GM19397 (cell line): ENCODE results near the gene EEF2.
"Not testable (repeated sequence)": the region's sequence is repeated elsewhere in the genome, so short reads cannot be mapped to it uniquely, and the experiment has no call there.

Source experiments
- ATAC-seq: cut with Tn5 transposase; IDR thresholded peaks from one replicate; pipeline ENCODE4 v1.9.1; 2021; ENCODE audit warnings: mild to moderate bottlenecking, moderate library complexity; ENCODE audit not compliant: unreplicated experiment

Gene EEF2

GRCh38 chr19:3970808-3971598, 14.3 kb downstream of the EEF2 start, which contains the start of gene DAPK3:
DAPK3 (minus strand) TSS chr19:3971099; CDS start chr19:3969735, 1,364 bp downstream.
- peak; percentile 93 for ATAC-seq

GRCh38 chr19:3970313-3970807, 14.9 kb downstream of the EEF2 start:
- no peak for ATAC-seq

GRCh38 chr19:3969435-3970312, 15.6 kb downstream of the EEF2 start:
- no peak for ATAC-seq

- ATAC-seq: no peak
Measured at GRCh38 chr19:3968556-3969434, 16.5 kb downstream of the EEF2 start.

- ATAC-seq: not testable (repeated sequence)
Measured at GRCh38 chr19:3967983-3968382, 17.3 kb downstream of the EEF2 start.

DNA sequence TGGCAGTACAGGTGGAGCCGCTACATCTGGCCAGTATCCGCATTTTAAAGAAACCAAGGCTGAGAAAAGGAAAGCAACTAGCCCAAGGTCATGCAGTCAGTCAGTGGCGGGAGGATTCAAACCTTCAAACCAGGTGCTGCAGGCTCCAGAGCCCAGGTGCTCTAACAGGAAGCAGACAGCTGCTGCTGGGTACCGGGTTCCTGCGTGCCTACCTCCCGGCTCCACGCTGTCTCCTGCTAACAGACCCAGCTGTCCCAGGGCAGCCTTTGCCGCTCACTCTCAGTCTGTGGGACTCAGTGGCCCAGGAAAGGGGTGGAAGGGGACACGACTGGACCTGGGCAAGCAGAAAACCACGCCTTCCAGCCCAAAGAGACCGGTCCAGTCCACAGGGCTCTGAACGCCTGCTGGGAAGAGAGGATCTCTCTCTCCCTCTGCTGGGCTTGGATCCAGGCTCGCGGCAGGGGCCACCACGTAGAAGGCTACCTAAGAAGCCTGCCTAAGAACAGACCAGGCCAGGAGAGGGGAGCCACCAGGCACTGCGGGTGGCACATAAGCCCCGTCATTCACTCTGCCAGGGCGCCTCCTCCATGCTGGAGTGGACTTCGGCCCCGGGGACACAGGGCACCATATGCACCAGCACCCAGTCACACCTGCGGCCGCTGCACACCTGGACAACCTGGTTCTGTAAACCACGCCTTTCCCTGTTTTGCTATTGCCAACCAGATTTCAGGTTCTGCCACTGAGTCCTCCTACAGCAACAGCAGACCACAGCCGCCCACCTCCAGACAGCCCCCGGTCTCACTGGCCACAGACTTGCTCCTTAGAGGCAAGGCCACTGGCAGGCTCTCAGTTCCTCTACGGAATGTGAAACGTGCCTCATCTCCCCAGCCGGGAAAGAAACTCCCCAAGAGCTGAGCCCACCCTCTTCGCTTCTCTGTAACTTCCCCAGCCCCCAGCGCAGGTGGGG, 18.9 kb downstream of the EEF2 start:
- ATAC-seq: no peak

GRCh38 chr19:3964256-3965194, 20.7 kb downstream of the EEF2 start:
- ATAC-seq: no peak

DNA sequence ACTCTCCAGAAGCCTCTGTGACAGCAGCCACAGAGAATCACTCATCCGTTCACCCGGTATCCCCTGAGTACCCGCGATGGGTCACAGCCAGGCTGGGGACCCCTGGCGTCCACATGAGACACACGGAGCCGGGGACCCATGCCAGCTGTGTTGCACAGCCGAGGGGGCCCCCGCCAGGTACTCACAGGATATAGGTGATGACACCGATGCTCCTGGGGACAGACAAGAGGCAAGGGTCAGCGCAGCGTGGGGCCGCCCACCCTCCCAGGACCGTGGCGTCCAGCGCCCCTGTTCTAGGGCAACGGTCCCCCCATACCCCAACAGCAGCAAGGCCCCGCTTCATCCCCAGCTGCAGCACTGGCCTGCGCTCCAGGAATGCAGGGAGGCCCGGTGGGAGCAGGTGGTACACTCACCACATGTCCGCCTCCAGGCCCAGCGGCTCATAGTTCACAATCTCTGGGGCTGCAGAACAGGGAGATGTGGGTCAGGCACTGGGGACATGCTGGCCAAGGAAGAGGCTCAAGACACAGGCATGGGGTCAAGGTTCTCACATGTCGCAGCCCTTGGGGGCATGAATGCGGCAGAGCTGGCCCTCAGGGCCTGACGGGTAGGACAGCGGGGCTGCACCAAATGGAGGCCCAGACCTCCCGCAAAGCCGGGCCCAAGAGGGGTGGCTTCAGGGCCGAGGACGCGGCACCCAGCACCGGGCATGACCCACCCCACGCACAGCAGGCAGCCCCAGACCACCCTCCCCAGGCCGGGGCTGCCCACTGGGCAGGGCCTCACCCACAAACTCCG, 21.6 kb downstream of the EEF2 start:
- ATAC-seq: no peak

GRCh38 chr19:3961007-3961406, 24.3 kb downstream of the EEF2 start:
- no peak for ATAC-seq

DNA sequence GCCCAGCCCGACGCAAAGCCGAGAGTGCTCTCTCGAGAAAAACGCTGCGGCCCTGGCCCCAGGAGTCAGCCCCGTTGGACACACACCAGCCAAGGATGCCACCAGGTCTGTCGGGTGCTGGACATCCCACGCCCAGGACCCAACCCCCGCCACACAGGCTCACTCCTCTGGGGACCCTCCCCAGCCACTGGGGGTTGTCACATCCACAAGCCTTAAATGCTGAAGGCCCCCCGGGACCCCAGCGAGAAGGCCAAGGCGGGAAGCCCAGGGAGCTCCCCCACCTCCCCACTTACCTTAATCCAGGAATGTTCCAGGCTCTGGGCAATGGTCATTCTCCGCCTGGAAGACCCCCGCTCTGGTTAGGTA, 25.5 kb downstream of the EEF2 start:
- ATAC-seq: no peak

GRCh38 chr19:3958836-3959765, 26.2 kb downstream of the EEF2 start:
- ATAC-seq: no peak

DNA sequence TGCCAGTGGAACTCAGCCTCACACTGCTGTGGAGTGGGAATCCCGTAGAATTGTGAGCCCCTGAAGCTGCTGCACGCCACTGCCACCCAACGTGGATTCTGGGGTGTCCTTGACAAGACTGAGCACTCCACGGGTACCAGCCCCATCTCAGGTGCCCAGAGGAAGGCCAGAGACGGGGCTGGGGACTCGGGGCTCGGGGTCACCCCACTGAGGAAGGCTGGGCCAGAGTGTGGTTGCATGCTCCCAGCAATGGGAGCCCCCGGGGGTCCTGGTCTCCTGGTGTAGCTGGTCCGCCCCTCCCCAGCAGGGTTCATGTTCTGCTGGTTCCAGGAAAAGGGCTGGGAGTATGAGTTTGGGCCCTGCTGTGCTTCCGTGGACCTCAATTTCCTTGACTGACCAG, 29.6 kb downstream of the EEF2 start:
- no peak for ATAC-seq

GRCh38 chr19:3955276-3955675, 30.0 kb downstream of the EEF2 start:
- not testable (repeated sequence) for ATAC-seq

DNA sequence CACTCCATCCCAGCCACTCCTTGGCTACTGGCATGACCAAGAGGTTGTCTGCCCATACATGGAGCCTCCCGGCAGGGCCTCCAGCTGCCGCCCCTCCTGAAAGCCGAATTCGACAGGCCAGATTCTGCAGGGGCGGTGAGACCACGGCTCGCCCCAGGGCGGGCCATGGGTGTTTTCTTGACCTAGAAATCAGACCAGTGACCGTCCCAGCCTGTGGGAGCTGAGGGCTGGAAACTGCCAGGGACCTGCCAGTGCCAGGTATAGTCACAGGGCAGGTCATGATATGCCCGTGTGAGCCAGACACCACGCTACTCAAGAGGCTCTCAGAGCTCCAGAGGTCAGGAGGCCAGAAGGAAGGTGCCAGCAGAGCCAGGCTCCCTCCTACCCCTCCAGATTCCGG, 31.2 kb downstream of the EEF2 start:
- ATAC-seq: no peak

- ATAC-seq: not testable (repeated sequence)
Measured at GRCh38 chr19:3952755-3953276, 32.4 kb downstream of the EEF2 start.
